H54 (cell line): ENCODE data around the gene KLHL34.

Experiments
- DNase-seq: peaks from one replicate; pipeline ENCODE4 v3.0.0; 2011; ENCODE audit warnings: low spot score, mixed read lengths; ENCODE audit not compliant: insufficient read length
- FAIRE-seq: peaks from 3 replicates; lab custom pipeline; 2011; peaks lifted over from hg19 to GRCh38; lab: Jason Lieb, UNC
- POLR2A ChIP-seq: IDR thresholded peaks from 2 replicates; pipeline ENCODE4 v1.6.1; 2011; ENCODE audit warnings: low read depth, mild to moderate bottlenecking, low read length

Gene KLHL34

DNA sequence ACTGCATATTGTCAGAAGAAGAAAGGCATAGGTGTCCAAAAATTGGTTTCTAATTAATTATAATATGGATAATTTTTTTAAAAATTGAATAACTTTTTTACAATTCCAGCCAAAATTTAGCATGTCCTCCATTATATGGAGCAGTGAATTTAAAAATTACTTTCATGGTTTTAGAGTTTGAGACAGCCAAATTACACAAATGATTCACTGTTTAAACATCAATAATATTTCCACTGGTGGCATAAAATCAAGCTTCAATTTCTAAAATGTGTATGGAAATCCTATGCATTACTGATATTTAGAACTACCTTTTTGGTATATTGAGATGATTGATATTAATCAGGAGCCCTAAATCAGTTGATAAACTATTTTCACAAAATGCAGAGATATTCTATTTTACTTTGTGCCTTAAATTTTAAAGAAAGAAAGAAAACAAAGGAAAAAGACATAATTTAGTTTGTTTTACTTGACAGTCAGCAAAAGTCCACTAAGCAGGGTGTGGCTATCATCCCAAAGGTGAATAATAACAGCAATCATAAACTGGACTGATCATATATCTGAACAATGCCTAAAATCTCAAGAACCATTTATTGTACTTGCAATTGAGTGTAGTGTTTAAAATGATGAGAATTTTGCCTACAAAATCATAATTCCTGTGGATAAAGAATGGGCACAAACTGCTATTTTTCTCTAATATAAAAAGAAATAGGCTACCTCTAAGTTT is 34.2 kb downstream of the KLHL34 start:
- no peak for TF ChIP-seq POLR2A
- DNase-seq (no peak), FAIRE-seq (no peak)

DNA sequence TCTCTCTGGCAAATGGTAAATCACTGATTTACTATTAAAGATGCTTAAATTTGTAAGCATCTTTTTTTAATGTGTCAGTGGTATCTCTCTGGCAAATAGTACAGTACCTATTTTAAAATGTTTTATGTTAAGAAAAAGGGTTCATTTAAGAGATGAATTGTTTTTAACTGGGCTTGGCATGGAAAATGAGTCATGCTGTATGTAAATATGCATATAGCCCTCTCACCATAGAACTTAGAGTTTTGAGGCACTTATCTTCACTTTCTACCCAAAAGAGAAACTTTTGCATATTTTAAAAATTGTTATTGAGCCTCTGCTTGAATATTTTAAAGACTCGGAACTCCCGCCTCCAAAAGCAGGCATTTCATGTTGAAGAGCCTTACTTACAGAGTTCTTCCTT is 37.9 kb downstream of the KLHL34 start:
- TF ChIP-seq POLR2A, result no peak
- no peak for DNase-seq
- no peak for FAIRE-seq

DNA sequence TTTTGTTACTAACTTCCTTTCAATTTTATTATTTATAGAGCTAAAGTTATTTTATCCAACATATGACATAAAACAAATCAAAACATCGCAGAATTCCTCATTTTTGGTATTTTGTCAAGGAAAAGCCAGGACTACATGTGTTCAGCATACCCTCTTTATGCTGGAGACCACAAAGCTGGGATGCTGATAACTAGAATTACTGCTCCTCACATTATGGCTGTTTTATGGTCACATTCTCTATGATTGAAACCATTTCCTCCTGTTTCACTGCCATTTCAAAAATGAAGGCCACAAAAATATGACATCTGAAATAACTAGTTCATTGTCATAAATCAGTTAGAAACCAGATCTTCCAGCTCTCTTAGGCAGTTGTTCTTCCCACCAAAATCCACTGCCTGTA is 41.7 kb downstream of the KLHL34 start:
- no peak for TF ChIP-seq POLR2A
- DNase-seq (no peak), FAIRE-seq (no peak)

DNA sequence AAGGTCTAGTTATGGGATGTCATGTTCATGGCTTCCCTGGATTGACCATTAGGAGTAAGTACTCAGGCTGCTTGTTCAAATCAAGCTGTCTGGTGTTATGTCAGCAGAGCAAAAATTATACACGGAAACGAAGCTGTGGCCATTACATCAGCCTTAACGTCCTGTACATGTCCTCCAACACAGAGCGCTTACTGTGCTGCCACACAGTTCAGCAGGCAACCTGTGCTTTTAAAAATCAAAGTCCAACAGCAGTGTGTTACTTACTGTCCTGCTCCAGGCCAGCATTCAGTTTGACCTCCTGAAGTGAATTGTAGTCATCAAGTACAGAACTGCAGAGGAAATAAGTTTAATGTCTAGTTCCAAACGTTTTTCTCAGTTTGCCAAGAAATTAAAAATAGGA is 46.0 kb downstream of the KLHL34 start:
- no peak for FAIRE-seq
- no peak for TF ChIP-seq POLR2A
- no peak for DNase-seq

DNA sequence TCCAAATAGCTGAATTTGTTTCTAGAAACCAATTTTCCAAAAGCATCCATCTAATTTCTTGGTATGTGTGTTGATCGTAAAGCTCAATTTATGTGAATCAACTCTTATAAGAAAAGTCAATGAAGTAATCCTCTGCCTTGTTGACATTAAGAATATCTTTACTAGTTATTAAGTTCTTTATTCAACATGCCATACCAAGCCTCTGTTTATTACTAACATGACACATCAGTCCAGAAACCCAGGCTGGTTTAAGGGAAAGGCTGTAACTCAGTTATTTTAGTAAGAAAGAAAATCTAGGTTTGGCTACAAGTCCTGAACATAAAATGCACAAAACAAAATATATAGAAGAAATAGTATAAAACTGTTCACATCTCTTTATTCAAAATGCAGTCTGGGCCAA is 48.0 kb downstream of the KLHL34 start:
- TF ChIP-seq POLR2A, result no peak
- DNase-seq, result no peak
- FAIRE-seq, result no peak

DNA sequence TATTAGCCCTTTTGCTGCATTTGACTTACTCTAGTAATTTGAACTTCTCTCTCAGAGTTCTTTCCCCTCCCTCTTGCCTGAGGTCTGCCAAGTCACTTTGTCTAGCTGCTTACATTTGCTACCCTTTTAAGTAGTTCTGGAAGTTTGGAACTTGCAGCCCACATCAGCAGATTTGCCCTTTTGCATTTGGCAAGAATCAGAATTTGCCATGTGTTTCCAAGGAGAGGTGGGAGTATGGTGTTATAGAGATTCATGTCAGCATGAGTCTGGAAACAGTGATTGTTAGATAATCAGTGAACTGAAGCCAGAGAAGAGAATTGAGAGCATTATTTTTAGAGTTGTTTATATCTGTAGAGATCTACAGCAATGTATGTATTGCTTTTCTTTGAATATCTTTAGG is 52.1 kb downstream of the KLHL34 start:
- FAIRE-seq (no peak), DNase-seq (no peak)
- no peak for TF ChIP-seq POLR2A
